HFF-Myc (cell line): Measurements from ENCODE around the gene PTPRE.

ENCODE experiments used
- DNase-seq: peaks from one replicate; pipeline ENCODE4 v3.0.0-alpha.2; 2011; ENCODE audit warnings: low read depth; ENCODE audit errors: extremely low read depth
- H3K4me3 ChIP-seq: replicated peaks from 2 replicates; pipeline ENCODE4 v1.5.1; 2011; ENCODE audit warnings: low read depth, mild to moderate bottlenecking, control low read depth, low read length
- CTCF ChIP-seq: IDR thresholded peaks from 2 replicates; pipeline ENCODE4 v1.5.1; 2012; ENCODE audit warnings: mild to moderate bottlenecking, low read depth, low read length, control low read depth; ENCODE audit errors: missing control alignments

PTPRE gene

GRCh38 chr10:127934383-127934782 lies 27.5 kb downstream of the PTPRE start:
- no peak for TF ChIP-seq CTCF
- DNase-seq = no peak
- no peak overlapping the region for H3K4me3 ChIP-seq

- no peak for DNase-seq
- TF ChIP-seq CTCF = no peak
- H3K4me3 ChIP-seq = no peak overlapping the region
Measured at GRCh38 chr10:127935071-127935561, 28.2 kb downstream of the PTPRE start.

GRCh38 chr10:127937069-127937468 lies 30.2 kb downstream of the PTPRE start:
- no peak for TF ChIP-seq CTCF
- no peak for DNase-seq
- H3K4me3 ChIP-seq = no peak overlapping the region

- no peak for DNase-seq
Measured at GRCh38 chr10:127937915-127938463, 31.1 kb downstream of the PTPRE start.

GRCh38 chr10:127939786-127940330 lies 33.0 kb downstream of the PTPRE start:
- no peak overlapping the region for H3K4me3 ChIP-seq
- TF ChIP-seq CTCF = no peak
- DNase-seq = no peak

More at GRCh38 chr10:127937915-127938463, 31.1 kb downstream of the PTPRE start:
- H3K4me3 ChIP-seq = no peak overlapping the region
- TF ChIP-seq CTCF = no peak

GRCh38 chr10:127940866-127941640 lies 34.1 kb downstream of the PTPRE start:
- TF ChIP-seq CTCF = no peak
- no peak overlapping the region for H3K4me3 ChIP-seq
- DNase-seq = no peak
